ENCODE measurements around the gene TMEM190.

TMEM190 gene

GRCh38 chr19:55389386-55390317, 13.0 kb downstream of the TMEM190 start:
- no peak overlapping the region for H3K4me3 ChIP-seq (ENCODE audit: low read length)
- no peak for DNase-seq (ENCODE audit: low read depth)
- TF ChIP-seq CTCF (IDR thresholded peaks at IDR 0.05; ENCODE audit: insufficient read depth, low read depth, low read length, missing control alignments) = no peak

- TF ChIP-seq CTCF (IDR thresholded peaks at IDR 0.05; ENCODE audit: insufficient read depth, low read depth, low read length, missing control alignments) = no peak
- H3K4me3 ChIP-seq (ENCODE audit: low read length) = no peak overlapping the region
- DNase-seq (ENCODE audit: low read depth) = no peak
Measured at GRCh38 chr19:55390461-55390880, 13.8 kb downstream of the TMEM190 start.

- no peak for TF ChIP-seq CTCF (IDR thresholded peaks at IDR 0.05; ENCODE audit: insufficient read depth, low read depth, low read length, missing control alignments)
- peak; percentile 44 for DNase-seq (ENCODE audit: low read depth)
- H3K4me3 ChIP-seq (ENCODE audit: low read length) = no peak overlapping the region
Measured at GRCh38 chr19:55391191-55391670, 14.6 kb downstream of the TMEM190 start.

- H3K4me3 ChIP-seq (ENCODE audit: low read length) = no peak overlapping the region
- TF ChIP-seq CTCF (IDR thresholded peaks at IDR 0.05; ENCODE audit: insufficient read depth, low read depth, low read length, missing control alignments) = no peak
- DNase-seq (ENCODE audit: low read depth) = peak; percentile 79
Measured at GRCh38 chr19:55391702-55392615, 15.3 kb downstream of the TMEM190 start.

GRCh38 chr19:55392820-55393761, 16.5 kb downstream of the TMEM190 start:
- H3K4me3 ChIP-seq (ENCODE audit: low read length) = no peak overlapping the region
- no peak for DNase-seq (ENCODE audit: low read depth)
- no peak for TF ChIP-seq CTCF (IDR thresholded peaks at IDR 0.05; ENCODE audit: insufficient read depth, low read depth, low read length, missing control alignments)

All from epithelial cell of esophagus (primary cell).